IPS DF 6.9 (cell line): ENCODE data around the gene VPS54.
"Not testable (repeated sequence)": the region's sequence is repeated elsewhere in the genome, so short reads cannot be mapped to it uniquely, and the experiment has no call there.

Experiments
- DNase-seq: peaks from one replicate; pipeline ENCODE4 v3.0.0-alpha.2; 2013; ENCODE audit warnings: low read depth, low spot score
- H3K27ac ChIP-seq: one replicate; pipeline ENCODE4 v1.5.1; 2013; ENCODE audit warnings: low read length, control low read depth
- H3K27me3 ChIP-seq: 2 replicates; pipeline ENCODE4 v1.6.1; 2013; ENCODE audit warnings: mild to moderate bottlenecking, low read length; ENCODE audit not compliant: control insufficient read depth, insufficient read depth
- H3K36me3 ChIP-seq: 2 replicates; pipeline ENCODE4 v1.6.1; 2013; ENCODE audit warnings: low read length; ENCODE audit not compliant: control insufficient read depth, insufficient read depth
- H3K4me1 ChIP-seq: 2 replicates; pipeline ENCODE4 v1.6.1; 2013; ENCODE audit warnings: low read length; ENCODE audit not compliant: control insufficient read depth, insufficient read depth
- H3K4me3 ChIP-seq: 2 replicates; pipeline ENCODE4 v1.5.1; 2013; ENCODE audit warnings: mild to moderate bottlenecking, low read length
- H3K9me3 ChIP-seq: 2 replicates; pipeline ENCODE4 v1.6.1; 2013; ENCODE audit warnings: low read length, inconsistent platforms; ENCODE audit not compliant: control insufficient read depth, insufficient read depth
- WGBS: extraction: QIAGEN DNeasy Blood & Tissue Kit; methylation state at CpG from one replicate; pipeline ENCODE4 v1.1.7; 2013; ENCODE audit warnings: mixed read lengths, missing lambda C conversion rate; ENCODE audit not compliant: insufficient read length, insufficient coverage; 5-methylcytosine and 5-hydroxymethylcytosine counted together

Gene VPS54

DNA sequence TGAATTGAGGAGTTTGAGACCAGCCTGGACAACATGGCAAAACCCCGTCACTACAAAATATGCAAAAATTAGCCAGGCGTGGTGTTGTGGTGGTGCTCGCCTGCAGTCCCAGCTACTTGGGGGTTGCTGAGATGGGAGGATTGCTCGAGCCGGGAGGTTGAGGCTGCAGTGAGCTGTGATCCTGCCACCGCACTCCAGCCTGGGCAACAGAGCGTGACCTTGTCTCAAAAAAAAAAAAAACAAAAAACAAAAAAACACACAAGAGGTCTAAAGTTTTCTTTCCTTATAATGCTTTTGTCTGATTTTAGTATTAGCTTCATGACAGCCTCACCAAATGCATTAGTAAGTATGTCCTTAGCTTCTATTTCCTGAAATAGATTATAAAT is 43.1 kb downstream of the VPS54 start:
- Histone ChIP-seq H3K27ac (no peak overlapping the region), H3K27me3 (no peaks in the 10 kb centered on the region), H3K9me3 (no peaks in the 10 kb centered on the region), H3K4me3 (no peak overlapping the region), H3K4me1 (no peaks in the 10 kb centered on the region), H3K36me3 (no peaks in the 10 kb centered on the region)
- no CpG with 5 or more reads among the region's 7 CpGs for WGBS
- no peak for DNase-seq

DNA sequence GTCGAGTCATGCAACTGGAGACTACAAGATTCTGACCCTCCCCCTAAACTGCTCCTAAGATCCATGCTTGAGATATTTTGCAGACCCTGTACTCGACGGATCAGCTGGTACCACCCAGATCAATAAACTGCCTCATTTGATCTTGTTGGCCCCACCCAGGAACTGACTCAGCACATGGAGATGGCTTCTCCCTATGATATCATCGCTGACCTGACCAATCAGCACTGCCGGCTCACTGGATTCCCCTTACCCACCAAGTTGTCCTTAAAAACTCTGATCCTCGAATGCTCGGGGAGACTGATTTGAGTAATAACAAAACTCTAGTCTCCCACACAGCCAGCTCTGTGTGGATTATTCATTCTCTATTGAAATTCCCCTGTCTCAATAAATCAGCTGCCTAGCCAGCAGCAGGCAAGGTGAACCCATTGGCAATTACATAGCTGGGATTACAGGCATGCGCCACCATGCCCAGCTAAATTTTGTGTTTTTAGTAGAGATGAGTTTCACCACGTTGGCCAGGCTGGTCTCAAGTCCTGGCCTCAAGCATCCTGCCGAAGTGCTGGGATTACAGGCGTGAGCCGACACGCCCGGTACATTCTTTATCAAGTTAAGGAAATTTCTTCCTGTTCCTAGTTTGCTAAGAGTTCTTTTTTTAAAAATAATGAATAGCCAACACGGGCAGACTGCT is 43.6 kb downstream of the VPS54 start:
- WGBS, result no CpG with 5 or more reads among the region's 15 CpGs
- Histone ChIP-seq H3K4me3 (no peak overlapping the region), H3K36me3 (no peaks in the 10 kb centered on the region), H3K27me3 (no peaks in the 10 kb centered on the region), H3K27ac (no peak overlapping the region), H3K4me1 (no peaks in the 10 kb centered on the region), H3K9me3 (no peaks in the 10 kb centered on the region)
- DNase-seq, result no peak

DNA sequence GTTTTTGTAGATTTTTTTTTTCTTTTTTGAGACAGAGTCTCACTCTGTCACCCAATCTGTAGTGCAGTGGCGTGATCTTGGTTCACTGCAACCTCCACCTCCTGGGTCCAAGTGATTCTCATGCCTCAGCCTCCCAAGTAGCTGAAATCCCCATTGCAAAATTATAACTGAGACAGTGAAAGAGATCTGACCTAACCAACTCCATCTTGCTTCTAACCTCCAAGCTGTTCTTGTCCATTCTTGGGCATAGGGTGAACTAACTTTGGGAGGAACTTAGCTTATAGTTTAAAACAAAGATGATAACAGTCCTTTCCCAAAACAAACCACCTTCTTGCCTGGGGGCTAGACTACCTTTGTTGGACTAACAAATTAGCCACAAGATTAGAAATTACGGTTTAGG is 44.2 kb downstream of the VPS54 start:
- not testable (repeated sequence) for H3K36me3 ChIP-seq, DNase-seq, H3K4me1 ChIP-seq, H3K27ac ChIP-seq, H3K4me3 ChIP-seq, H3K27me3 ChIP-seq, H3K9me3 ChIP-seq
- WGBS, result no CpG with 5 or more reads among the region's 2 CpGs

DNA sequence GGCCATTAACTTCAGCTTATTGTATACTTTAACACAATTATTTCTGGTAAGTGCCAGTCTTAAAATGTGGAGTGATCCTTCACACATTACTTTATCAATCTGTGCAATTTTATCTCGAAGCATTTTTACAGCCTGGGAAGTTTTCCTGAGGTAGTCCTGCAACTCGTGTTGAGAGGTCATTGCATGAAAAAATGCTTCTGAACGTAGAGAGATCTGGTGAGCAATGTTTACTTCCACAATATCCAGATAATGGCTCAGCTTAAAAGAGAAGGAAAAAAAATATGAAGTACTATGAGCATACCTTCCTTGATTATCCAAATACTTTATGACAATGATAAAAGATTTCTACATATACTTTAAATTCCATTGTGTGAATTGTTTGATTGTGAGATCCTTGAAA is 57.0 kb downstream of the VPS54 start:
- H3K9me3 ChIP-seq, result no peaks in the 10 kb centered on the region
- no peak overlapping the region for H3K27ac ChIP-seq
- H3K36me3 ChIP-seq, result no peaks in the 10 kb centered on the region; the same call in 1 of the 2 replicates
- H3K27me3 ChIP-seq, result no peaks in the 10 kb centered on the region
- H3K4me3 ChIP-seq, result no peak overlapping the region
- DNase-seq, result no peak
- WGBS, result no CpG with 5 or more reads among the region's 3 CpGs
- H3K4me1 ChIP-seq, result no peaks in the 10 kb centered on the region

DNA sequence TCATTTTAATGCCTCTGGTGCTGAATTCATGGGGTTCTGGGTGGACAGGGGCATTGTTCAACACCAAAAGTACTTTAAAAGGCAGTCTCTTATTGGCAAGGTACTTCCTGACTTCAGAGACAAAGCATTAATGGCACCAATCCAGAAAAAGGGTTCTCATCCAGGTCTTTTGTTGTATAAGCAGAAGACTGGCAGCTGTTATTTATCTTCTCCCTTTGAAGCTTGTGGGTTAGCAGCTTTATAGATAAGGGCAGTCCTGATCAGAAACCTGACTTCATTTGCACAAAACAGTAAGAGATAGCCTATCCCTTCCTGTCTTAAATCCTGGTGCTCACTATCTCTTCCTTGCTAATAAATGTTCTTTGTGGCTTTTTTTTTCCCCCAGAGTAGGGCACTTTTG is 68.8 kb downstream of the VPS54 start:
- no peak overlapping the region for H3K27ac ChIP-seq
- no peaks in the 10 kb centered on the region for H3K27me3 ChIP-seq
- H3K4me3 ChIP-seq, result no peak overlapping the region
- no peaks in the 10 kb centered on the region for H3K36me3 ChIP-seq
- no peaks in the 10 kb centered on the region for H3K9me3 ChIP-seq
- no peak for DNase-seq
- no peaks in the 10 kb centered on the region for H3K4me1 ChIP-seq

DNA sequence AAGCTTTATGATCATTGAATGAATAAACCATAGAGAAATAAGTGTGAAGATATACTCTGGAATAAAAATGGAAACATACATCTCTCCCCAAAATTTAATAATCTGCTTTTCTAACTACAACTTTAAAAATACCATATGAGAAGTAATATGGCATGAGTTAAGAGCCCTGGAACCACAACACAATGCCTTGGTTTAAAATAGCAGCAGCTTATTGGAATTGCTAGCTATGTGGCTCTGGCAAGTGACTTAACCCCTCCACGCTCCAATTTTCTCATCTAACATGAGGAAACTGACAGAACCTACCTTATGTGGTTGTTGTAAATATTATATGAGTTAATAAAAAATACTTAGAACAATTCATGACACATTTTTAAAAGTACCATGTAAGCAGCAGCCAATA is 76.4 kb downstream of the VPS54 start:
- no CpG with 5 or more reads among the region's 1 CpG for WGBS
- Histone ChIP-seq H3K4me1 (no peaks in the 10 kb centered on the region), H3K27me3 (no peaks in the 10 kb centered on the region), H3K36me3 (no peaks in the 10 kb centered on the region), H3K4me3 (no peak overlapping the region), H3K9me3 (no peaks in the 10 kb centered on the region), H3K27ac (no peak overlapping the region)
- DNase-seq, result no peak

DNA sequence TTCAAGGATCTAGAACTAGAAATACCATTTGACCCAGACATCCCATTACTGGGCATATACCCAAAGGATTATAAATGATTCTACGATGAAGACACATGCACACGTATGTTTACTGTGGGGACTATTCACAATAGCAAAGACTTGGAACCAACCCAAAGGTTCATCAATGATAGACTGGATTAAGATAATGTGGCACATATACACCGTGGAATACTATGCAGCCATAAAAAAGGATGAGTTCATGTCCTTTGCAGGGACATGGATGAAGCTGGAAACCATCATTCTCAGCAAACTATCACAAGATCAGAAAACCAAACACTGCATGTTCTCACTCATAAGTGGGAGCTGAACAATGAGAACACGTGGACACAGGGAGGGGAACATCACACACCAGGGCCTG is 87.1 kb downstream of the VPS54 start:
- H3K36me3 ChIP-seq, H3K27me3 ChIP-seq, H3K9me3 ChIP-seq, H3K27ac ChIP-seq, H3K4me1 ChIP-seq, H3K4me3 ChIP-seq, DNase-seq: not testable (repeated sequence)
- no CpG with 5 or more reads among the region's 4 CpGs for WGBS

DNA sequence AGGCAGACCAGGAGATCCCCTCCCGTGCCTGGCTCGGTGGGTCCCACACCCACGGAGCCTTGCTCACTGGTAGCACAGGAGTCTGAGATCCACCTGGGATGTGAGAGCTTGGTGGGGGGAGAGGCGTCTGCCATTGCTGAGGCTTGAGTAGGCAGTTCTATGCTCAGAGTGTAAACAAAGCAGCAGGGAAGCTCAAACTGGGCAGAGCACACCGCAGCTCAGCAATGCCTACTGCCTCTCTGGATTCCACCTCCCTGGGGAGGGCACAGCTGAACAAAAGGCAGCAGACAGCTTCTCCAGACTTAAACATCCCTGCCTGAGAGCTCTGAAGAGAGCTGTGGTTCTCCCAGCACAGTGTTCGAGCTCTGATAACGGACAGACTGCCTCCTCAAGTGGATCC is 92.4 kb downstream of the VPS54 start:
- no peaks in the 10 kb centered on the region for H3K9me3 ChIP-seq
- H3K27me3 ChIP-seq, result no peaks in the 10 kb centered on the region
- DNase-seq, result no peak
- no peaks in the 10 kb centered on the region for H3K36me3 ChIP-seq
- H3K4me3 ChIP-seq, result no peak overlapping the region
- no CpG with 5 or more reads among the region's 7 CpGs for WGBS
- no peak overlapping the region for H3K27ac ChIP-seq
- no peaks in the 10 kb centered on the region for H3K4me1 ChIP-seq

DNA sequence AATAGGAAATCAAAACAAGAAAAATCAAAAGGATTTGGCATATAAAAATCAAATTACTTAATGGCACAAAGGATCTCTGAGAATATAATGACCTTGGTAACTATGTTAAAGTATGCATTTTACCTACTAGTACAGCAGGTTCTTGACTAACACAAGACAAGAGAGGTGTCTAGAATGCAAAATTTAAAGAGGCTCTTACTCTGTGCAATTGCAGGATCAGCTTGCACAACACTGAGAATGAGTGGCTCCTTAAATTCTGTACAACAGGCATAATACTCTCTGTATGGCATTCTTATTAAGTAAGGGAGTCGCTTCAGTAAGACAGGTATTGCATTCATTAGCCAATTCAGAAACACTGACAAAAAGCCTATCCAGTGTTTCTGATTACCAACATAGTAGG is 104.9 kb downstream of the VPS54 start:
- Histone ChIP-seq H3K4me1 (no peaks in the 10 kb centered on the region), H3K4me3 (no peak overlapping the region), H3K9me3 (no peaks in the 10 kb centered on the region), H3K27ac (no peak overlapping the region), H3K27me3 (no peaks in the 10 kb centered on the region), H3K36me3 (no peaks in the 10 kb centered on the region)
- DNase-seq, result no peak
- no CpG with 5 or more reads among the region's 1 CpG for WGBS

DNA sequence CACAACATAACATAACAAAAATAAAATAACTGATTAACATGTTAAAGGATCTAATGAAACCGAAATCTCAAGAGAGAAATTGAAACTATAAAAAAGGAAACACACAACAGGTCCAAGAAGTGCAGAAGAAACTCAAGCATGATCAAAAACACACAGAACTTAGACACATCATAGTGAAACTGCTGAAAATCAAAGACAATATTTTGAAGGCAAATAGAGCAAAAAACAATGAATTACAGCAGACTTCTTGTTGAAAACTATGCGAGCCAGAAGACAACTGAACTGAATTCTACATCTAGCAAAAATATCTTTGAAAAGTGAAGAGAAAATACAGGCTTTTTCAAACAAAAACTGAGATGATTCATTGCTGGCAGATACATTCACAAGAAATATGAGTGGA is 116.2 kb downstream of the VPS54 start:
- H3K36me3 ChIP-seq, result no peaks in the 10 kb centered on the region

DNA sequence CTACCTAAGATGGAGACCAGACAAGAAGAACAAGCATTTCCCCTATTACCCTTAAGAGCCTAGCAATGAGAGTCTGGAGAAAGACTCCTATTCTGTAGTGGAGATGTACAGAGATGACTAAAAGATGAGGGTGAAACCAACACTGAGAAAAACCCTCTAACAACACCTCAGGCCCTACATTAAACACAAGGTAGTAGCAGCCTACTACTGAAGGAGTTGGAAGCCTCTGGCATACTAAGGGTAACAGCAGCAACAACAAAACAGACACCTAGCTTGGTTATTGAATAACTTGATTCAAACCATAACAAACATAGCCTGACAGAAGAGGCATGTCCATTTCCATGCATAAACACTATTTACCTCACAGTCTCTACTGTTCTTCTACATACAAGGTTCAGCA is 117.1 kb downstream of the VPS54 start:
- H3K9me3 ChIP-seq, result no peaks in the 10 kb centered on the region
- H3K36me3 ChIP-seq, result no peaks in the 10 kb centered on the region
- no peak overlapping the region for H3K27ac ChIP-seq
- H3K4me1 ChIP-seq, result no peaks in the 10 kb centered on the region
- no peak overlapping the region for H3K4me3 ChIP-seq
- DNase-seq, result no peak
- H3K27me3 ChIP-seq, result no peaks in the 10 kb centered on the region

More for the DNA sequence above, 116.2 kb downstream of the VPS54 start:
- WGBS, result no CpG with 5 or more reads among the region's 2 CpGs
- Histone ChIP-seq H3K27ac (no peak overlapping the region), H3K27me3 (no peaks in the 10 kb centered on the region), H3K9me3 (no peaks in the 10 kb centered on the region), H3K4me3 (no peak overlapping the region), H3K4me1 (no peaks in the 10 kb centered on the region)
- DNase-seq, result no peak
